NCI-H128 (cell line): Measurements from ENCODE around the gene TPT1.
"Not testable (repeated sequence)": the region's sequence is repeated elsewhere in the genome, so short reads cannot be mapped to it uniquely, and the experiment has no call there.

Experiments
- DNase-seq: peaks from one replicate; lab custom pipeline; 2025; ENCODE audit not compliant: unreplicated experiment; lab: John Stamatoyannopoulos, UW

TPT1 gene

DNA sequence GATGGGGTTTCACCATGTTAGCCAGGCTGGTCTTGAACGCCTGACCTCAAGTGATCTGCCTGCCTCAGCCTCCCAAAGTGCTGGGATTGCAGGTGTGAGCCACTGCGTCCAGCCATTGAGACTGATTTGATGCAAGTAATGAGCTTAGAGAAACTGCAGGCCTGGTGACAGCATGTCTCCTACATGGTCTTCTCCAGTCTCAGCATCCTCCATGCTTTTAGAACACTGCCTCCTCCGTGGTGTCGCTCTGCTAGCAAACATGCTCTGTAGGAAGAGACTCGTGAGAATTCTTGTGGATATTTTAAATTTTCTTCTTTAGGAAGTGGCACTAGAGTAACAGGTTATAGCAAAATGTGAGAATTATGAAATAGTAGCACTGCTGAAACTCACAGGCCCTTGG lies 37.1 kb downstream of the TPT1 start:
- DNase-seq, result no peak

DNA sequence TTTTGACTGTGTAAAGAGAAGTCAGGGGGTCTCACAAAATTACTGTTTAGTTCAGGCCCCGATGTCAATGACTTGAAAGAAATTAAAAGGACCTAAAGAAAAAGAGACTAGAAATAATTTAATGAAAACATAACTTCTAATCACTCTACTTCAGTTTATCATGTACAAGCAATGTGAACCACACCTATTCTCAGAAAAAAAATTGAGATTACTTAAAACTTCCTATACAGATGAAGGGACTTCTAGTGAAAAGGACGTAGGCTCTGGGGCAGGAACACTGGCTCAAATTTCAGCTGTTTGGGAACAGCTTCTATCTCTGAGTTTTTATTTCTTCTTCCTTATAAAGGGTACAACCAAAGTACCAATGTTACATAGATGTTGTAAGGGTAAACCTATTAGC lies 38.0 kb downstream of the TPT1 start:
- no peak for DNase-seq

DNA sequence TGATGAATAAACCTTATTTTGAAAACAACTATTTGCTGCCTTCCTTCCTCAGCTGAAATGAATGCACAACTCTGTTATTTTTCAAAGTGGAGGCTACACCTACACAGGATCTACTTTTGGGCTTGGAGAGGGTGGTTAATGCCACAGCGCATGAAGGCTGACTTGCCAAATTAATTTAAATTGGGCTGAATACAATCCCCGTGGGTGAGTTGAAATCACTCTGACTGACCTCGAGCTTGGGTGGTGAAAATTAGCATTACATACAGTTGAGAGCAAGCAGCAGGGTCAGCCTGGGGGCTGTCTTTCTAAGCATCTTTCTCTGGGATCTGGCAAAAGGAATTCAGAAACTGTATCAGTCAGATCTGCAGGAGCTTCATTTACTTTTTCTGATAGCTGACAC lies 38.5 kb downstream of the TPT1 start:
- no peak for DNase-seq

DNA sequence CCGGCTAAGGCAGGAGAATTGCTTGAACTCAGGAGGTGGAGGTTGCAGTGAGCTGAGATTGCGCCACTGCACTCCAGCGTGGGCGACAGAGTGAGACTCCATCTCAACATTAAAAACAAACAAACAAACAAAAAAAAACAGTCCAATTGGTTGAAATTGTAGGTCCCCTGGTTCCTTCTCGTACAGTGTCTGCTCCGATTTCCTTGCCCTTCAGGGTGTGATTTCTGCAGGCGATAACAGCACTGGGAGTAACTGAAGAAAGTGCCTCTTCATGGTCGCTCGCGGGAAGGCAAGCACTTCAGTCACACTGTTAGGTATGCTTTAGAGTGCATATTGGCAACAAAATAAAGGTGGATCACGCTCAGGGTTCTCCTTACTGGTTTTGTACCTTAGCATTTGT lies 39.7 kb downstream of the TPT1 start:
- no peak for DNase-seq

DNA sequence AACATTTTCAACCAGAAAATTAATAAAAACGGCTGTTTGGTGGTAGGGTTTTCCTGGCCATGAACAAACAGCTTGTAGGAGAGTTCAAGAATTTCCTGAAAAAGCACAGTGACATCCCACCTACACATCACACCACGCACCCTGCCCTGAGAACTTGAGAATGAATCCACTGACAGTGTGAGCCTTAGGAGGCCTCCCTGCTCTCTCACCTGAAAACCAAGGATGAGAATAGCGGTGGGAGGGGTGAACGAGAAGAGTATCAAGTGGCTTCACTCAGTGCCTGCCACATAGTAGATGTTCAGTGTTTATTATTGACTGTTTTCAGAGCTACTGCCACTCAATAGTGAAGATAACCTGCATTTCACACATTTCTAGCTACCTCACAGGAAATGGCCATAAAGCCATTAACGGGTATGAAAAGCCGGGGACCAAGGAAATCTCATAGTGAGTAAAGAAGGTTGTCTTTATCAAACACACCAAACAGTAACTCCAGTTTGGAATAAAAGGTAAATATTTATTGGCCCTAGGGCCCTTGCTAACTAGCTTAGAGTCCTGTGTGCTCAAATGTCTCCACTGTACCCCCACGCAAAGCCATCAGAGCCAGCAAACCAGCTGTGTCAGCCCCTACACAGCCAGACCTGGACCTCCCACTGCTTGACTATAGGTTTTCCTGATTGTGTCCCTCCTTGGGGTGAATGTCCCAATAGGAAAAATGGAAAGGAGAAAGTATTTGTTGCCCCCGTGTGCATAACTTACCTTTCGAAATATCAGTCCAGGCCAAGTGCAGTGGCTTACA lies 40.6 kb downstream of the TPT1 start:
- DNase-seq, result no peak

DNA sequence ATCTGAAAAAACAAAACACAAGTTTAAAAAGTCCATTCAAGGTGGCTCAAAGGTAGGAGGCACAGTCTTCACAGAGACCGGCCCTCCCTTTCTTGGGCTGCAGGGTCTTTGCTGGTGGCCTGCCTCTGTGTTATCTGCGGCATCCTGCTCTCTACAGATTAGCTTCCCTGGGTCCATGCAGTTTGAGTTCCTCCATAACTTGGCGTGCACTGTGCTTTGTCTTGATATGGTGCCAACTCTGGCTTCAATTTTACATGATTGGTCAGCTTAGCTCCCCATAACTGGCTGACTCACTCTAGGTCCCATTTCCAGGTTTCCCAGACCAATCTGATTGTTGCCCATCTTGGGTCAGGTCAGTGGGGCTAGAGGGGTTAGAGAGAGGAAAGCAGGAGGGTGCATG lies 41.8 kb downstream of the TPT1 start:
- no peak for DNase-seq

DNA sequence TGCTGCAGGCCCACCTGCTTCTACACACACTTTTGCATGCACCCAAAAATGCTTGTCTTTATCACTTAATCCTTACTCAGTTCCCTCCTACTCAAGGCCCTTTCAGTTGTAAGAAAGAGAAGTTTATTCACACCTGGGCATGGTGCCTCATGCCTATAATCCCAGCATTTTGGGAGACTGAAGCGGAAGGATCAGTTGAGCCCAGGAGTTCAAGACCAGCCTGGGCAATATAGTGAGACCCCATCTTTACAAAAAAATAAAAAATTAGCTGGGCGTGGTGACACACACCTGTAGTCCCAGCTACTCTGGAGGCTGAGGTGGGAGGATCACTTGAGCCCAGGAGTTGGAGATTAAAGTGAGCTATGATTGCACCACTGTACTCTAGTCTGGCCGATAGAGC lies 42.4 kb downstream of the TPT1 start:
- not testable (repeated sequence) for DNase-seq

DNA sequence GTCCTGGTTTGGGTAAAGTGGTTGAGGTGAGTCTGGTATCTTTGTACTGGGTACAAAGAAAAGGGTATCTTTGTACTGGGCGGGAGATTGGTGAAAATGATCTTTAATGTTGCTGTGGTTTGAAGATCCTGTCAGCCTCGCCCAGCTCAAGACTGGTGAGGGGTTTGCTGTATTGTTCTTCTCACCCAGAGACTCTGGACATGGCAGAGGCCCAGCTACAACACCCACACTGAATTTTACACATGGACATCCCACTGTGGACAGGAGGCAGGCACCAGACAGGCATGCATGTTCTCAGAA lies 42.8 kb downstream of the TPT1 start:
- DNase-seq, result no peak

DNA sequence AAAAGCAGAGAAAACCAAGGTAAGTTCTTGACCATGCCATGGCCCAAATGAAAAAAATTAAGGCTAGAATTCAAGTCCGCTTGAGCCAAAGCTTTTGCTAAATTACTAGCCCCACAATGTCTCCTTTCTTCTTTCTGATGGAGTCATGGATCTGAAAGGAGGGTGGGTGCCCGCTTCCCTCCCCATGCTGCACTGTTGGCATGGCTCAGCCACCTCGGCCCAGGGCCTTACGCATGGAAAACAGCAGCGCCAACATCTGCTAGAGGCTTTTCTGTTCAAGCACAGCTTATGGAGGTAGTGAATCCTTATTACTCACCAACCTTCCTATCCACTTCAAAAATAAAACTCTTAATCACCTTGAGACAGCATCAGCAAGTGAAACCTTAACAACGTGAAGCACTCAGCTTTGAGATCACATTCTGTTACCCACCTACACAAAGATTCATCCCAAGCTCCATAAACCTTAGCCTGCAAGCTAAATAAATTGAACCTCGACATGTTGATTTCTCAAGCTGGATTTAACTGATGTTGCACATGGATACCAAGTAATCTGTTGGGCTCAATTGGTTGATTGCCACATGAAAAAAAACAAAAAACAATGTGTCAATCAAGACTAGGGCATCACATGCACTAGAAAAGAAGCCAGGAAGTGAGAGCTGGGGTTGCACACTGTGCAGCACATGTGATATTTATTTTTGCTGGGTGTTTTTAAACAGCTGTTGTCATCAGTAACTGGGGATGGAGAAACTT lies 43.4 kb downstream of the TPT1 start:
- no peak for DNase-seq

DNA sequence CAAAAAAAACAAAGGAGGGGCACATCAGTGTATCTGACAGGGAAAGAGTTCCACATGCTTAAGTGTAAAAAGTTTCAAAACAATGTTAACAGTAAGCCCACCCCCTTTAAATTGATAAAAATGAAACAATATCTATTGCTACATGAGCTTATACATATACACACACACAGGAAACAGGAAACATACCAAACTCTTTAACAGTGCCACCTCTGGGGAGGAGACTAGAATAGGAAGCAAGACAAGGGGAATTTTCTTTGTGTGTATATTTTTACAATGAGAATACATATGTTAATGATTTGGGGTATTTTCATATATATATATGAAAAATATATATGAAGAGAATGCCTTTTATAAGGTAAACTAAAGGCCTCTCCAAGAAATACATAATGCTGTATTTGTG lies 44.7 kb downstream of the TPT1 start:
- DNase-seq, result no peak

DNA sequence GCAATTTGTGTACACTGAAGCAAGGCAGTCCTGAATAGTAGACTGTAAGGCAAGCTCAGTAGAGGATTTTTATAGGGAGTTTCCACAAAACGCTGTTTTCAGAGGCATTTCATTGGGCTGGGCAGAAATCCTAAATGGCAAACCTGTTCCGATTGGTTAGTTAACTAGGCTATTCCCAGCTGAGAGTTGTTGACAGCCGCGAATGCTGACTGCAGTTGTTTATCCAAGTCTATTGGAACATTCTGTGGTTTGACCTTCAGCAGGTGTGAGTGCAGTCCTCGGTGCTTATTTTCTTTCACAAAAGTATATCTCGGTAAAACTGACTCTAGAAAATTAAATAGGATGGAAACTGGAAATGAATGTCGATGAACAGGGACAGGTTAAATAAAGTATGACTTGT lies 45.4 kb downstream of the TPT1 start:
- no peak for DNase-seq

DNA sequence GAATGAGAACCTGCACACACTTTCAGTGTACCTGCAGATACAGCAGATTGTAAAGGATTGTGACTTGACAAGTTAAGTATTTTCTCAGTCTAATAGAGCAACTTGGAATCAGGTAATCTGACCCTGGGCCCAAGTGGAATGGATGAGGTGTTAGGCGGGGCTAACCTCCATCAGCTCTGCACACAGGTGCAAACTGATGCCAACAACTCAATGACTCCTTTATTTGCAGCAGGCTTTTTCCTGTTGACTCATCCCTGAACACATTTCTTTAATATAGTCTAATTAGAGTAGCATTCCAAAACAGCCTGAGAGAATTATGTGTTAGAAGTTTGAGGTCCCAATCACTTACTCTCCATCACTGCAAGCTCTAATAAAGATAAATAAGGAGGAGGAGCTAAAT lies 48.8 kb downstream of the TPT1 start:
- no peak for DNase-seq

DNA sequence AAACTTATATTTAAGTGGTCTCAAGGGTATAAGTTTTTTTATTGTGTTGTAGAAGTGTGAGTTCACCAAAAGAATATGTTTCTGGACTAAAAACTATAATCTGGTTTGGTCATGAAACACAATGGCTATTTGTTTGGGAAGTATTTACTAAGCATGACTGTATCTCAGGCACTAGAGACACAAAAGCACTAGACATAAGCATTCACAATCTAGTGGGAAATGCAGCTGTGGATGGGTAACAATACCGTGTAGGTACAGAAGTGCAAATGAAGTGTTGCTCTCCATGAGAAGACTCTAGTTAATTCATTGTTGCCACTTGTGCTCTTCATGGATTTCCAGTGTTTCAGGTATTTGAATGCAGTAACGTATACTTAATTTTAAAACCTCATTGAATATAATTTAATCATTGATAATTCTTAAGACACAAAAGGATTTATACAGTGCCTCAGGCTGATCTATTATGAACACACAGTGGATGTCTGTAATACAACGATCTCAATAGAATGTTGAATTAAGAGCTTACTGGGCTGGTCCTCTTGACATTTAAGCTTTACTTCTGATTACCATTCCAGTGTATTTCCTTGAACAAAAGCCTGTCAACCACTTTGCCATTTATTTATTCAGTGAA lies 50.9 kb downstream of the TPT1 start:
- DNase-seq, result no peak
